CD4-positive, alpha-beta T cell (primary cell): ENCODE results near the gene SLC50A1. TPM values are rescaled to one million over a fixed set of nuclear protein-coding genes. Genes with fewer than 3 reads are reported as not detected.

Experiments used
- ATAC-seq: fragments of 200-7000 bp; cut with Tn5 transposase; one replicate; pipeline ENCODE4 v1.10.0; 2022; ENCODE audit warnings: mild to moderate bottlenecking; ENCODE audit not compliant: poor library complexity
- CTCF ChIA-PET: fragments of 350-600 bp; sonication (Branson Sonifier 250); formaldehyde crosslinking; loops from one replicate; lab custom pipeline; 2021; ENCODE audit warnings: antibody characterized with exemption, inconsistent platforms; lab: Charles Lee
- POLR2A ChIA-PET: fragments of 350-600 bp; sonication (Branson Sonifier 250); formaldehyde crosslinking; loops from one replicate; lab custom pipeline; 2021; ENCODE audit warnings: antibody characterized with exemption, inconsistent platforms; lab: Charles Lee
- DNase-seq, 14 experiments: peaks; one replicate each; pipeline ENCODE4 v3.0.0-alpha.2; 2013 to 2020; ENCODE audit warnings: mixed read lengths in 2 of 14
- H3K27ac ChIP-seq, 2 donors: one replicate each; pipeline versions ENCODE4 v1.5.1 to v1.7.0; 2013; ENCODE audit warnings: low read length in 2 of 2, low read depth in 1 of 2, mild to moderate bottlenecking in 1 of 2
- H3K27me3 ChIP-seq, 2 experiments: 1 replicate in 1 of 2; 2 replicates in 1 of 2; pipeline versions ENCODE4 v1.6.1 to v1.7.0; 2013; ENCODE audit warnings: low read length in 2 of 2, control low read depth in 1 of 2, mild to moderate bottlenecking in 1 of 2, moderate library complexity in 1 of 2; ENCODE audit not compliant: insufficient read depth in 2 of 2, control insufficient read depth in 1 of 2
- H3K36me3 ChIP-seq: one replicate; pipeline ENCODE4 v1.6.1; 2013; ENCODE audit warnings: low read length, control low read depth; ENCODE audit not compliant: insufficient read depth
- H3K4me1 ChIP-seq: one replicate; pipeline ENCODE4 v1.6.1; 2013; ENCODE audit warnings: low read length, control low read depth; ENCODE audit not compliant: insufficient read depth
- H3K4me3 ChIP-seq: one replicate; pipeline ENCODE4 v1.5.1; 2013; ENCODE audit warnings: mild to moderate bottlenecking, low read length, moderate library complexity
- H3K9me3 ChIP-seq, 2 experiments: 1 replicate in 1 of 2; 2 replicates in 1 of 2; pipeline versions ENCODE4 v1.6.1 to v1.7.0; 2013; ENCODE audit warnings: low read length in 2 of 2, mild to moderate bottlenecking in 2 of 2, control low read depth in 1 of 2, moderate library complexity in 1 of 2; ENCODE audit not compliant: control insufficient read depth in 1 of 2, insufficient read depth in 1 of 2
- H3K27ac Mint-ChIP-seq: one replicate; pipeline ENCODE4 v1.8.0; 2020; ENCODE audit warnings: mixed read lengths
- H3K27me3 Mint-ChIP-seq: one replicate; pipeline ENCODE4 v1.8.0; 2021; ENCODE audit warnings: mixed read lengths
- H3K36me3 Mint-ChIP-seq: one replicate; pipeline ENCODE4 v1.8.0; 2021; ENCODE audit warnings: low read depth, mixed read lengths
- H3K4me1 Mint-ChIP-seq: one replicate; pipeline ENCODE4 v1.8.0; 2021; ENCODE audit warnings: low read depth, mixed read lengths
- H3K4me3 Mint-ChIP-seq: one replicate; pipeline ENCODE4 v1.8.0; 2020; ENCODE audit warnings: mild to moderate bottlenecking, mixed read lengths
- H3K9me3 Mint-ChIP-seq: one replicate; pipeline ENCODE4 v1.8.0; 2020; ENCODE audit warnings: mixed read lengths
- CTCF ChIP-seq: fragments of 200-600 bp; IDR thresholded peaks from one replicate; pipeline ENCODE4 v1.8.0; 2022; ENCODE audit warnings: antibody characterized with exemption, mild to moderate bottlenecking
- intact Hi-C, 2 experiments: fragments of 100-400 bp; cut with DNase I in 1 of 2; cut with micrococcal nuclease in 1 of 2; formaldehyde crosslinking; loops; one replicate each; pipeline versions ENCODE4 v1.15.1 to v1.9.0; 2023 to 2025; cut with DNase I, micrococcal nuclease
- total RNA-seq, 174 experiments: library from RNA in 2 of 174; stranded (reverse) in 2 of 174; gene quantifications; one replicate each; pipeline ENCODE4 v1.2.3 and lab custom pipeline; 2021 to 2026

SLC50A1 gene
- total RNA-seq, 2 experiments from 2014 or later, result 10.2 to 12.5 TPM

- no peak overlapping the region for H3K27ac ChIP-seq
- TF ChIP-seq CTCF, result no peak
- intact Hi-C loops, result no loop called here
- no peak overlapping the region for H3K27ac Mint-ChIP-seq
- H3K9me3 ChIP-seq, result no peaks in the 10 kb centered on the region
- no peaks in the 10 kb centered on the region for H3K4me1 Mint-ChIP-seq
- H3K4me3 Mint-ChIP-seq, result no peak overlapping the region
- peaks cover 0 to 3% of the 10 kb centered on the region in 2 experiments for H3K27me3 ChIP-seq
- H3K36me3 ChIP-seq, result no peaks in the 10 kb centered on the region
- ATAC-seq (no peak), DNase-seq (no peak)
- H3K4me3 ChIP-seq, result no peak overlapping the region
- ChIA-PET CTCF (interaction anchor here (0.9 to 1.3 kb wide), 2 partner anchors 10 to 88 kb away, joined by 3 read pairs; no protein-coding TSS in a partner anchor), POLR2A (no interaction called here)
- no peaks in the 10 kb centered on the region for H3K4me1 ChIP-seq
- peaks cover 4% of the 10 kb centered on the region for H3K27me3 Mint-ChIP-seq
- no peaks in the 10 kb centered on the region for H3K36me3 Mint-ChIP-seq
- no peaks in the 10 kb centered on the region for H3K9me3 Mint-ChIP-seq
These were observed 30.0 kb upstream of the SLC50A1 start for GRCh38 chr1:155105604-155106011.

GRCh38 chr1:155106862-155107261, 28.8 kb upstream of the SLC50A1 start:
- H3K27me3 ChIP-seq, result peaks cover 0 to 3% of the 10 kb centered on the region in 2 experiments
- H3K9me3 Mint-ChIP-seq, result no peaks in the 10 kb centered on the region
- no peaks in the 10 kb centered on the region for H3K36me3 ChIP-seq
- no peaks in the 10 kb centered on the region for H3K9me3 ChIP-seq
- H3K4me1 ChIP-seq, result no peaks in the 10 kb centered on the region
- ChIA-PET POLR2A (no interaction called here), CTCF (interaction anchor here (1.8 kb wide), 1 partner anchor 61 kb away, joined by 4 read pairs; no protein-coding TSS in a partner anchor)
- H3K27ac ChIP-seq, result no peak overlapping the region
- ATAC-seq, result no peak
- intact Hi-C loops, result no loop called here
- H3K4me3 ChIP-seq, result no peak overlapping the region
- no peaks in the 10 kb centered on the region for H3K27me3 Mint-ChIP-seq
- H3K27ac Mint-ChIP-seq, result no peak overlapping the region
- H3K4me3 Mint-ChIP-seq, result no peak overlapping the region
- no peak for TF ChIP-seq CTCF
- no peak for DNase-seq
- H3K36me3 Mint-ChIP-seq, result no peaks in the 10 kb centered on the region
- H3K4me1 Mint-ChIP-seq, result no peaks in the 10 kb centered on the region

GRCh38 chr1:155107309-155108264, 28.1 kb upstream of the SLC50A1 start:
- ATAC-seq (no peak), DNase-seq (no peak)
- Mint-ChIP-seq H3K27me3 (no peaks in the 10 kb centered on the region), H3K4me3 (no peak overlapping the region), H3K9me3 (no peaks in the 10 kb centered on the region), H3K27ac (no peak overlapping the region), H3K4me1 (no peaks in the 10 kb centered on the region), H3K36me3 (no peaks in the 10 kb centered on the region)
- no peak for TF ChIP-seq CTCF
- Histone ChIP-seq H3K4me1 (no peaks in the 10 kb centered on the region), H3K27ac (no peak overlapping the region), H3K36me3 (no peaks in the 10 kb centered on the region), H3K4me3 (no peak overlapping the region), H3K27me3 (peaks cover 0 to 3% of the 10 kb centered on the region in 2 experiments), H3K9me3 (no peaks in the 10 kb centered on the region)
- intact Hi-C loops, result no loop called here
- ChIA-PET CTCF (interaction anchor here (0.7 to 1.8 kb wide), 2 partner anchors 60 kb away, joined by 3 to 4 read pairs; no protein-coding TSS in a partner anchor), POLR2A (no interaction called here)
